Measurements from ENCODE around the gene DBNDD2.

GRCh38 chr20:45436732-45437485 lies 28.8 kb downstream of the DBNDD2 start:
- TF ChIP-seq, protein P1, sequence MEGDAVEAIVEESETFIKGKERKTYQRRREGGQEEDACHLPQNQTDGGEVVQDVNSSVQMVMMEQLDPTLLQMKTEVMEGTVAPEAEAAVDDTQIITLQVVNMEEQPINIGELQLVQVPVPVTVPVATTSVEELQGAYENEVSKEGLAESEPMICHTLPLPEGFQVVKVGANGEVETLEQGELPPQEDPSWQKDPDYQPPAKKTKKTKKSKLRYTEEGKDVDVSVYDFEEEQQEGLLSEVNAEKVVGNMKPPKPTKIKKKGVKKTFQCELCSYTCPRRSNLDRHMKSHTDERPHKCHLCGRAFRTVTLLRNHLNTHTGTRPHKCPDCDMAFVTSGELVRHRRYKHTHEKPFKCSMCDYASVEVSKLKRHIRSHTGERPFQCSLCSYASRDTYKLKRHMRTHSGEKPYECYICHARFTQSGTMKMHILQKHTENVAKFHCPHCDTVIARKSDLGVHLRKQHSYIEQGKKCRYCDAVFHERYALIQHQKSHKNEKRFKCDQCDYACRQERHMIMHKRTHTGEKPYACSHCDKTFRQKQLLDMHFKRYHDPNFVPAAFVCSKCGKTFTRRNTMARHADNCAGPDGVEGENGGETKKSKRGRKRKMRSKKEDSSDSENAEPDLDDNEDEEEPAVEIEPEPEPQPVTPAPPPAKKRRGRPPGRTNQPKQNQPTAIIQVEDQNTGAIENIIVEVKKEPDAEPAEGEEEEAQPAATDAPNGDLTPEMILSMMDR (IDR thresholded peaks at IDR 0.05 in 8 of 11, conservative IDR thresholded peaks at IDR 0.05 in 3 of 11) = peak; percentile 91 to 98 (median 96)
- TF ChIP-seq POLR2AphosphoS5 (IDR thresholded peaks at IDR 0.05) = peak; percentile 82 to 84 (median 84)
